ENCODE data around the gene METAP1.

DNA sequence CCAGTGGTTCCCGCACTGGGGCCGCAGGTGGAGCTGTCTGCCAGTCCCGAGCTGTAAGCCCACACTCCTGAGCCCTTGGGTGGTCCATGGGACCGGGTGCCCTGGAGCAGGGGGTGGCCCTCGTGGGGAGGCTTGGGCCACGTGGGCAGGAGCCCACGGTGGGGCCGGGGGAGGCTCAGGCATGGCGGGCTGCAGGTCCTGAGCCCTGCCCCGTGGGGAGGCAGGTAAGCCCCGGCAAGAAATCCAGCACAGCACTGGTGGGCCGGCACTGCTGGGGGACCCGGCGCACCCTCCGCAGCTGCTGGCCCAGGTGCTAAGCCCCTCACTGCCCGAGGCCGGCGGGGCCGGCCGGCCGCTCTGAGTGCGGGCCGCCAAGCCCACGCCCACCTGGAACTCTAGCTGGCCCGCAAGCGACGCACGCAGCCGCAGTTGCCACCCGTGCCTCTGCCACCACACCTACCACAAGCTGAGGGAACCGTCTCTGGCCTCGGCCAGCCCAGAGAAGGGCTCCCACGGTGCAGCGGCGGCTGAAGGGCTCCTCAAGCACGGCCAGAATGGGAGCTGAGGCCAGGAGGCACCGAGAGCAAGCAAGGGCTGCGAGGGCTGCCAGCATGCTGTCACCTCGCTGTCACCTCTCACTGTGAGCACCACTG, 2.0 kb upstream of the METAP1 start:
- TF ChIP-seq EP300 (IDR thresholded peaks at IDR 0.05), result no peak
- TF ChIP-seq, protein P1, sequence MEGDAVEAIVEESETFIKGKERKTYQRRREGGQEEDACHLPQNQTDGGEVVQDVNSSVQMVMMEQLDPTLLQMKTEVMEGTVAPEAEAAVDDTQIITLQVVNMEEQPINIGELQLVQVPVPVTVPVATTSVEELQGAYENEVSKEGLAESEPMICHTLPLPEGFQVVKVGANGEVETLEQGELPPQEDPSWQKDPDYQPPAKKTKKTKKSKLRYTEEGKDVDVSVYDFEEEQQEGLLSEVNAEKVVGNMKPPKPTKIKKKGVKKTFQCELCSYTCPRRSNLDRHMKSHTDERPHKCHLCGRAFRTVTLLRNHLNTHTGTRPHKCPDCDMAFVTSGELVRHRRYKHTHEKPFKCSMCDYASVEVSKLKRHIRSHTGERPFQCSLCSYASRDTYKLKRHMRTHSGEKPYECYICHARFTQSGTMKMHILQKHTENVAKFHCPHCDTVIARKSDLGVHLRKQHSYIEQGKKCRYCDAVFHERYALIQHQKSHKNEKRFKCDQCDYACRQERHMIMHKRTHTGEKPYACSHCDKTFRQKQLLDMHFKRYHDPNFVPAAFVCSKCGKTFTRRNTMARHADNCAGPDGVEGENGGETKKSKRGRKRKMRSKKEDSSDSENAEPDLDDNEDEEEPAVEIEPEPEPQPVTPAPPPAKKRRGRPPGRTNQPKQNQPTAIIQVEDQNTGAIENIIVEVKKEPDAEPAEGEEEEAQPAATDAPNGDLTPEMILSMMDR (IDR thresholded peaks at IDR 0.05), result no peak
- no peak for TF ChIP-seq POLR2A (IDR thresholded peaks at IDR 0.05)

Measured in gastroesophageal sphincter (tissue), 3 donors.